HepG2 (cell line): ENCODE measurements around the gene CSTF3. TPM values are rescaled to one million over a fixed set of nuclear protein-coding genes. Genes with fewer than 3 reads are reported as not detected.

Experiments used
- ARID2 ChIP-seq: sonication (generic); formaldehyde crosslinking; IDR thresholded peaks from 2 replicates; pipeline ENCODE4 v1.8.1; 2022; ENCODE audit warnings: mild to moderate bottlenecking, missing genetic modification reagents, borderline replicate concordance
- CEBPG ChIP-seq: IDR thresholded peaks from 2 replicates; pipeline ENCODE4 v1.6.1; 2016
- NBN ChIP-seq: fragments of 450-650 bp; conservative IDR thresholded peaks from 2 replicates; pipeline ENCODE4 v1.6.1; 2017
- POGZ ChIP-seq: sonication (generic); formaldehyde crosslinking; IDR thresholded peaks from 2 replicates; pipeline ENCODE4 v1.4.0; 2020; ENCODE audit warnings: mild to moderate bottlenecking, missing genetic modification reagents
- RARG ChIP-seq: sonication (generic); formaldehyde crosslinking; IDR thresholded peaks from 2 replicates; pipeline ENCODE4 v1.4.0; 2020; ENCODE audit warnings: low read depth, mild to moderate bottlenecking, missing genetic modification reagents
- REPIN1 ChIP-seq: sonication (generic); formaldehyde crosslinking; IDR thresholded peaks from 2 replicates; pipeline ENCODE4 v1.8.0; 2022; ENCODE audit warnings: missing genetic modification reagents, low read depth, mild to moderate bottlenecking, borderline replicate concordance
- SAFB2 ChIP-seq: sonication (generic); formaldehyde crosslinking; IDR thresholded peaks from 2 replicates; pipeline ENCODE4 v1.5.1; 2020; ENCODE audit warnings: missing genetic modification reagents, low read depth, mild to moderate bottlenecking, borderline replicate concordance
- ZNF232 ChIP-seq: sonication (generic); formaldehyde crosslinking; IDR thresholded peaks from 2 replicates; pipeline ENCODE4 v1.4.0; 2020; ENCODE audit warnings: missing genetic modification reagents, borderline replicate concordance
- ZNF317 ChIP-seq: sonication (generic); formaldehyde crosslinking; IDR thresholded peaks from 2 replicates; pipeline ENCODE4 v1.5.0; 2020; ENCODE audit warnings: mild to moderate bottlenecking, missing genetic modification reagents
- ZNF446 ChIP-seq: sonication (generic); formaldehyde crosslinking; IDR thresholded peaks from 2 replicates; pipeline ENCODE4 v1.5.0; 2020; ENCODE audit warnings: mild to moderate bottlenecking, missing genetic modification reagents
- ZNF501 ChIP-seq: sonication (generic); formaldehyde crosslinking; IDR thresholded peaks from 2 replicates; pipeline ENCODE4 v1.5.1; 2020; ENCODE audit warnings: mild to moderate bottlenecking, moderate library complexity, missing genetic modification reagents
- ZNF7 ChIP-seq: IDR thresholded peaks from 2 replicates; pipeline ENCODE4 v1.6.1; 2016; ENCODE audit warnings: missing biosample characterization, missing genetic modification reagents
- ZNF781 ChIP-seq: sonication (generic); formaldehyde crosslinking; IDR thresholded peaks from 2 replicates; pipeline ENCODE4 v1.5.1; 2020; ENCODE audit warnings: borderline replicate concordance, mild to moderate bottlenecking, missing genetic modification reagents; ENCODE audit errors: not compliant biosample characterization
- ZSCAN30 ChIP-seq: sonication (generic); formaldehyde crosslinking; IDR thresholded peaks from 2 replicates; pipeline ENCODE4 v1.5.0; 2020; ENCODE audit warnings: mild to moderate bottlenecking, missing genetic modification reagents
- polyA plus RNA-seq, 8 experiments: library from polyadenylated mRNA; depleted of rRNA in 3 of 8; stranded (reverse) in 7 of 8; unstranded in 1 of 8; fragments of >200 nt; fragmentation: Illumina TruSeq in 4 of 8; extraction: Trizol in 4 of 8; gene quantifications; 2 replicates each; pipeline versions ENCODE4 v1.2.1 to v1.2.3, GENCODE V29; 2011 to 2016; ENCODE audit warnings: low read depth in 4 of 8, missing spikeins in 1 of 8, mixed read lengths in 1 of 8; ENCODE audit not compliant: insufficient read depth in 1 of 8
- total RNA-seq, 5 experiments: library from RNA; depleted of rRNA; stranded (reverse); fragments of >200 nt; fragmentation: Illumina TruSeq; extraction: Trizol; gene quantifications; 2 replicates each; pipeline ENCODE4 v1.2.3, GENCODE V29; 2016; ENCODE audit warnings: low read depth in 1 of 5
- TF ChIP-seq, protein P1 (sequence below): sonication (generic); formaldehyde crosslinking; IDR thresholded peaks from 2 replicates; pipeline ENCODE4 v1.8.1; 2023; ENCODE audit warnings: mild to moderate bottlenecking, moderate library complexity, missing genetic modification reagents
- TF ChIP-seq, protein P2 (sequence below): sonication (generic); formaldehyde crosslinking; IDR thresholded peaks from 2 replicates; pipeline ENCODE4 v1.8.0; 2022; ENCODE audit warnings: mild to moderate bottlenecking, missing genetic modification reagents; ENCODE audit not compliant: insufficient replicate concordance
- TF ChIP-seq, protein P3 (sequence below): sonication (generic); formaldehyde crosslinking; IDR thresholded peaks from 2 replicates; pipeline ENCODE4 v1.4.0; 2020; ENCODE audit warnings: missing genetic modification reagents
- TF ChIP-seq, protein P4 (sequence below): sonication (generic); formaldehyde crosslinking; IDR thresholded peaks from 2 replicates; pipeline ENCODE4 v1.8.0; 2022; ENCODE audit warnings: missing genetic modification reagents, mild to moderate bottlenecking, inconsistent platforms, borderline replicate concordance
- TF ChIP-seq, protein P5 (sequence below): sonication (generic); formaldehyde crosslinking; IDR thresholded peaks from 2 replicates; pipeline ENCODE4 v1.5.1; 2020; ENCODE audit warnings: mild to moderate bottlenecking, missing genetic modification reagents, borderline replicate concordance
- TF ChIP-seq, protein P6 (sequence below): IDR thresholded peaks from 2 replicates; pipeline ENCODE4 v1.6.1; 2012; ENCODE audit warnings: inconsistent platforms
- TF ChIP-seq, protein P7 (sequence below): sonication (generic); formaldehyde crosslinking; conservative IDR thresholded peaks from 2 replicates; pipeline ENCODE4 v1.8.1; 2023; ENCODE audit warnings: missing genetic modification reagents

Gene CSTF3
- total and polyA plus RNA-seq, 2 of the 13 experiments (the other 11 are each of a cell fraction or from before 2014, with no cell fraction given), result 21.5 to 43.6 TPM

DNA sequence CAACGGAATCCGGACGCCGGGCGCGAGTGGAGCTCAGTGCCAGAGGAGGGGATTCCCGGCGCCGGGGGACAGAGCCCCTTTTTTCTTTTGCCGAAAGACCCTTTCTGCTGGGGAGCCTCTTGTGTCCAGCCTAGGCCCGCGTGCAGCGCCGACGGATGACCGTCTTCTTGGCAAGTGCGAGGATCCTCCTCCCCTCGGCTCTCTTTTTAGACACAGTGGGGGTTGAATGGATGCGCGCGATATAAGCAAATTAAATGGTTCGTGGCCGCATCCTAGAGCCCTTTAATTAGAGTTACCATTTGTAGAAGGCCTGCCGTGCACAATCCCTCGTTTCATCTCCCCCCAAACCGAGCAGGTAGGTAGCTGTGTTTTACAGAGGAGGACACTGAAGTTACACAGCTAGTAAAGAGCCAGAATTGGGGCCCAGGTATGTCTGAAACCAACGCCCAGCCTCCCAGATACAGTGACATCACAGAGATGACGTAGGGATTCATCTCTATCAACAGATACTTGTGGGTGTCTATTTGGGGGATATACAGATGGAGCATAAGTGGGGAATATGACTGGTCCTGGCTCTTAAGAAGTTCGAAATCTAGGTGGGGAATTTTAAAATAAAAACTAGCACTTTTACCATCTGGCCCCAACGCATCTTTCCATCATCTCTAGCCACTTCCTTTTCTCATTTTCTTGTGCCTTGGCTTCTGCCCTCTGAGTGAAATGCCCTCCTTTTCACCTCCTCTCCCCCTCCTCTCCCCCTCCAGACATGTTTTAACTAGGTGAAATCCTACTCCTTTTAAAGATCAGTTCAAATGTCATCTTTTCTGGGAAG is 121.0 kb downstream of the CSTF3 start (continued):
- TF ChIP-seq, protein P1, sequence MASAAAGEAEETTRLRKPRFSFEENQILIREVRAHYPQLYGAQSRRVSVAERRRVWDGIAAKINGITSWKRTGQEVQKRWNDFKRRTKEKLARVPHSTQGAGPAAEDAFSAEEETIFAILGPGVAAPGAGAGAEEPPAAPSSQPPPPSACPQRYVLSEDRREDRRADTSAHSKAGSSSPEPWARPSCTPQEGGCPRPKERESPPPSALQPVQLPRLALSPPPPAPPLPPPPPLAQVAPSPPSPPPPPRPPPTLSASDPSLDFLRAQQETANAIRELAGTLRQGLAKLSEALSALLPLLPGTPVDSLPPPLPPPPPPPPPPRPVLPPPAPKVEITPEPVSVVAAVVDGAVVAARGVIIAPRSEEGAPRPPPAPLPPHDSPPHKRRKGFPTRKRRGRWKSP (CRISPR knock-in tag), result no peak
- TF ChIP-seq ZNF446 (0 out of 2 replicates have a peak, but pooled peaks have one; percentile 3), POGZ (0 out of 2 replicates have a peak, but pooled peaks have one; percentile 1), SAFB2 (CRISPR knock-in tag) (no peak), ARID2 (CRISPR knock-in tag) (no peak), ZNF317 (CRISPR knock-in tag) (no peak), ZNF7 (no peak), RARG (CRISPR knock-in tag) (no peak), REPIN1 (CRISPR knock-in tag) (no peak), ZNF232 (CRISPR knock-in tag) (no peak), CEBPG (CRISPR knock-in tag) (no peak), ZSCAN30 (CRISPR knock-in tag) (no peak), ZNF781 (no peak), ZNF501 (CRISPR knock-in tag) (0 out of 2 replicates have a peak, but pooled peaks have one; percentile 7), NBN (no peak)
- TF ChIP-seq, protein P2, sequence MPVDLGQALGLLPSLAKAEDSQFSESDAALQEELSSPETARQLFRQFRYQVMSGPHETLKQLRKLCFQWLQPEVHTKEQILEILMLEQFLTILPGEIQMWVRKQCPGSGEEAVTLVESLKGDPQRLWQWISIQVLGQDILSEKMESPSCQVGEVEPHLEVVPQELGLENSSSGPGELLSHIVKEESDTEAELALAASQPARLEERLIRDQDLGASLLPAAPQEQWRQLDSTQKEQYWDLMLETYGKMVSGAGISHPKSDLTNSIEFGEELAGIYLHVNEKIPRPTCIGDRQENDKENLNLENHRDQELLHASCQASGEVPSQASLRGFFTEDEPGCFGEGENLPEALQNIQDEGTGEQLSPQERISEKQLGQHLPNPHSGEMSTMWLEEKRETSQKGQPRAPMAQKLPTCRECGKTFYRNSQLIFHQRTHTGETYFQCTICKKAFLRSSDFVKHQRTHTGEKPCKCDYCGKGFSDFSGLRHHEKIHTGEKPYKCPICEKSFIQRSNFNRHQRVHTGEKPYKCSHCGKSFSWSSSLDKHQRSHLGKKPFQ, result peak; percentile 18
- TF ChIP-seq, protein P3, sequence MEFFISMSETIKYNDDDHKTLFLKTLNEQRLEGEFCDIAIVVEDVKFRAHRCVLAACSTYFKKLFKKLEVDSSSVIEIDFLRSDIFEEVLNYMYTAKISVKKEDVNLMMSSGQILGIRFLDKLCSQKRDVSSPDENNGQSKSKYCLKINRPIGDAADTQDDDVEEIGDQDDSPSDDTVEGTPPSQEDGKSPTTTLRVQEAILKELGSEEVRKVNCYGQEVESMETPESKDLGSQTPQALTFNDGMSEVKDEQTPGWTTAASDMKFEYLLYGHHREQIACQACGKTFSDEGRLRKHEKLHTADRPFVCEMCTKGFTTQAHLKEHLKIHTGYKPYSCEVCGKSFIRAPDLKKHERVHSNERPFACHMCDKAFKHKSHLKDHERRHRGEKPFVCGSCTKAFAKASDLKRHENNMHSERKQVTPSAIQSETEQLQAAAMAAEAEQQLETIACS (CRISPR knock-in tag), result no peak
- TF ChIP-seq, protein P4, sequence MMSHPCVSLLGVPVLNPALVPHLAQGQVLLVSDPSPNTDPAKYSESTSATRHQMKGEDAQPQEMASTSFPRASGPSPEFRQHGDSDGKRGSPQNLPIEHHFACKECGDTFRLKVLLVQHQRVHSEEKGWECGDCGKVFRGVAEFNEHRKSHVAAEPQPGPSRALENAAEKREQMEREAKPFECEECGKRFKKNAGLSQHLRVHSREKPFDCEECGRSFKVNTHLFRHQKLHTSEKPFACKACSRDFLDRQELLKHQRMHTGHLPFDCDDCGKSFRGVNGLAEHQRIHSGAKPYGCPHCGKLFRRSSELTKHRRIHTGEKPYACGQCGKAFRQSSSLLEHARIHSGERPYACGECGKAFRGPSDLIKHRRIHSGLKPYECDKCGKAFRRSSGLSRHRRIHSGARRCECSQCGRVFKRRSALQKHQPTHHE (CRISPR knock-in tag), result no peak
- TF ChIP-seq, protein P5, sequence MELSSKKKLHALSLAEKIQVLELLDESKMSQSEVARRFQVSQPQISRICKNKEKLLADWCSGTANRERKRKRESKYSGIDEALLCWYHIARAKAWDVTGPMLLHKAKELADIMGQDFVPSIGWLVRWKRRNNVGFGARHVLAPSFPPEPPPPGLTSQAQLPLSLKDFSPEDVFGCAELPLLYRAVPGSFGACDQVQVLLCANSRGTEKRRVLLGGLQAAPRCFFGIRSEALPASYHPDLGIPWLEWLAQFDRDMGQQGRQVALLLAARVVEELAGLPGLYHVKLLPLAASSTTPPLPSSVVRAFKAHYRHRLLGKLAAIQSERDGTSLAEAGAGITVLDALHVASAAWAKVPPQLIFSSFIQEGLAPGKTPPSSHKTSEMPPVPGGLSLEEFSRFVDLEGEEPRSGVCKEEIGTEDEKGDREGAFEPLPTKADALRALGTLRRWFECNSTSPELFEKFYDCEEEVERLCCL (CRISPR knock-in tag), result no peak
- TF ChIP-seq, protein P6, sequence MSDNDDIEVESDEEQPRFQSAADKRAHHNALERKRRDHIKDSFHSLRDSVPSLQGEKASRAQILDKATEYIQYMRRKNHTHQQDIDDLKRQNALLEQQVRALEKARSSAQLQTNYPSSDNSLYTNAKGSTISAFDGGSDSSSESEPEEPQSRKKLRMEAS, result 0 out of 2 replicates have a peak, but pooled peaks have one; percentile 1
- TF ChIP-seq, protein P7, sequence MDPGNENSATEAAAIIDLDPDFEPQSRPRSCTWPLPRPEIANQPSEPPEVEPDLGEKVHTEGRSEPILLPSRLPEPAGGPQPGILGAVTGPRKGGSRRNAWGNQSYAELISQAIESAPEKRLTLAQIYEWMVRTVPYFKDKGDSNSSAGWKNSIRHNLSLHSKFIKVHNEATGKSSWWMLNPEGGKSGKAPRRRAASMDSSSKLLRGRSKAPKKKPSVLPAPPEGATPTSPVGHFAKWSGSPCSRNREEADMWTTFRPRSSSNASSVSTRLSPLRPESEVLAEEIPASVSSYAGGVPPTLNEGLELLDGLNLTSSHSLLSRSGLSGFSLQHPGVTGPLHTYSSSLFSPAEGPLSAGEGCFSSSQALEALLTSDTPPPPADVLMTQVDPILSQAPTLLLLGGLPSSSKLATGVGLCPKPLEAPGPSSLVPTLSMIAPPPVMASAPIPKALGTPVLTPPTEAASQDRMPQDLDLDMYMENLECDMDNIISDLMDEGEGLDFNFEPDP (CRISPR knock-in tag), result no peak
